GOT3 (cell line): ENCODE measurements around the gene SLC22A17.
"Not testable (repeated sequence)": the region's sequence is repeated elsewhere in the genome, so short reads cannot be mapped to it uniquely, and the experiment has no call there.

Experiments
- DNase-seq: peaks from one replicate; lab custom pipeline; 2025; ENCODE audit warnings: mixed read lengths; lab: John Stamatoyannopoulos, UW

The SLC22A17 gene

GRCh38 chr14:23339506-23340268 is 13.0 kb downstream of the SLC22A17 start:
- DNase-seq: no peak

GRCh38 chr14:23335623-23336022 is 17.1 kb downstream of the SLC22A17 start:
- DNase-seq: no peak

- no peak for DNase-seq
Observed at GRCh38 chr14:23327947-23328744, 24.5 kb downstream of the SLC22A17 start.

- DNase-seq: no peak
Observed at GRCh38 chr14:23326491-23327332, 26.0 kb downstream of the SLC22A17 start.

- not testable (repeated sequence) for DNase-seq
Observed at GRCh38 chr14:23325746-23326145, 26.9 kb downstream of the SLC22A17 start.

GRCh38 chr14:23324993-23325392 is 27.7 kb downstream of the SLC22A17 start:
- no peak for DNase-seq

- DNase-seq: no peak
Observed at GRCh38 chr14:23324455-23324846, 28.2 kb downstream of the SLC22A17 start.

GRCh38 chr14:23323838-23324454 is 28.7 kb downstream of the SLC22A17 start:
- DNase-seq: no peak

GRCh38 chr14:23322568-23323517 is 29.8 kb downstream of the SLC22A17 start:
- no peak for DNase-seq

- no peak for DNase-seq
Observed at GRCh38 chr14:23321572-23322547, 30.8 kb downstream of the SLC22A17 start.

- peak; percentile 92 for DNase-seq
Observed at GRCh38 chr14:23320584-23321571, 31.8 kb downstream of the SLC22A17 start, which contains the start of gene PABPN1. Gene PABPN1 (plus strand): TSS chr14:23321457. CDS start chr14:23321470, 13 bp downstream.

GRCh38 chr14:23319746-23320583 is 32.7 kb downstream of the SLC22A17 start:
- DNase-seq: no peak

- DNase-seq: no peak
Observed at GRCh38 chr14:23316300-23316699, 36.4 kb downstream of the SLC22A17 start.

- DNase-seq: no peak
Observed at GRCh38 chr14:23310546-23310945, 42.1 kb downstream of the SLC22A17 start.

GRCh38 chr14:23308721-23309445 is 43.8 kb downstream of the SLC22A17 start:
- no peak for DNase-seq
